Activated naive CD4-positive, alpha-beta T cell treated with anti-CD3 and anti-CD28 coated beads, Interleukin-2, amount 10 ng/mL, durations not matched to agents 7 days and 5 days (primary cell): Measurements from ENCODE around the gene EIF3K.
"Not testable (repeated sequence)": the region's sequence is repeated elsewhere in the genome, so short reads cannot be mapped to it uniquely, and the experiment has no call there.

Experiments
- CTCF ChIA-PET: fragments of 350-600 bp; sonication (Branson Sonifier 250); formaldehyde crosslinking; loops from one replicate; lab custom pipeline; 2021; ENCODE audit warnings: antibody characterized with exemption; lab: Charles Lee
- DNase-seq: peaks from one replicate; pipeline ENCODE4 v3.0.0-alpha.2; 2020
- H3K27ac Mint-ChIP-seq: one replicate; pipeline ENCODE4 v1.8.0; 2021; ENCODE audit warnings: mild to moderate bottlenecking, moderate library complexity, mixed read lengths
- H3K27me3 Mint-ChIP-seq: one replicate; pipeline ENCODE4 v1.8.0; 2021; ENCODE audit warnings: mild to moderate bottlenecking, mixed read lengths
- H3K36me3 Mint-ChIP-seq: one replicate; pipeline ENCODE4 v1.8.0; 2021; ENCODE audit warnings: mixed read lengths
- H3K4me1 Mint-ChIP-seq: one replicate; pipeline ENCODE4 v1.8.0; 2021; ENCODE audit warnings: mixed read lengths
- H3K4me3 Mint-ChIP-seq: one replicate; pipeline ENCODE4 v1.8.0; 2021; ENCODE audit warnings: mild to moderate bottlenecking, moderate library complexity, mixed read lengths
- H3K9me3 Mint-ChIP-seq: one replicate; pipeline ENCODE4 v1.8.0; 2021; ENCODE audit warnings: mixed read lengths

The EIF3K gene

GRCh38 chr19:38599722-38600121, 19.3 kb upstream of the EIF3K start:
- Mint-ChIP-seq H3K4me3 (no peak overlapping the region), H3K27ac (no peak overlapping the region), H3K27me3 (no peaks in the 10 kb centered on the region), H3K36me3 (peaks cover 46% of the 10 kb centered on the region), H3K9me3 (no peaks in the 10 kb centered on the region), H3K4me1 (peaks cover 9% of the 10 kb centered on the region)
- CTCF ChIA-PET: no interaction called here
- DNase-seq: no peak

GRCh38 chr19:38602856-38603255, 16.1 kb upstream of the EIF3K start:
- H3K9me3 Mint-ChIP-seq, CTCF ChIA-PET, DNase-seq, H3K27ac Mint-ChIP-seq, H3K27me3 Mint-ChIP-seq, H3K4me3 Mint-ChIP-seq, H3K4me1 Mint-ChIP-seq: not testable (repeated sequence)
- H3K36me3 Mint-ChIP-seq: peaks cover 37% of the 10 kb centered on the region

GRCh38 chr19:38606131-38606530, 12.9 kb upstream of the EIF3K start:
- H3K27ac Mint-ChIP-seq: no peak overlapping the region
- H3K4me1 Mint-ChIP-seq: peaks cover 4% of the 10 kb centered on the region
- no peak for DNase-seq
- H3K4me3 Mint-ChIP-seq: no peak overlapping the region
- CTCF ChIA-PET: no interaction called here
- H3K36me3 Mint-ChIP-seq: peaks cover 42% of the 10 kb centered on the region
- no peaks in the 10 kb centered on the region for H3K9me3 Mint-ChIP-seq
- no peaks in the 10 kb centered on the region for H3K27me3 Mint-ChIP-seq

GRCh38 chr19:38614289-38614688, 4.7 kb upstream of the EIF3K start:
- DNase-seq: no peak
- Mint-ChIP-seq H3K27me3 (no peaks in the 10 kb centered on the region), H3K4me3 (no peak overlapping the region), H3K36me3 (peaks cover 52% of the 10 kb centered on the region), H3K4me1 (peaks cover 57% of the 10 kb centered on the region), H3K9me3 (no peaks in the 10 kb centered on the region), H3K27ac (no peak overlapping the region)
- CTCF ChIA-PET: interaction anchor here (1.3 kb wide), 1 partner anchor 20 kb away, joined by 4 read pairs; no protein-coding TSS in a partner anchor

- H3K4me3 Mint-ChIP-seq: peak overlapping the region; percentile 56
- H3K27me3 Mint-ChIP-seq: no peaks in the 10 kb centered on the region
- DNase-seq: no peak
- CTCF ChIA-PET: no interaction called here
- H3K9me3 Mint-ChIP-seq: no peaks in the 10 kb centered on the region
- H3K4me1 Mint-ChIP-seq: peaks cover 63% of the 10 kb centered on the region
- H3K36me3 Mint-ChIP-seq: peaks cover 55% of the 10 kb centered on the region
- peak overlapping the region; percentile 78 for H3K27ac Mint-ChIP-seq
These were observed 3.9 kb upstream of the EIF3K start for GRCh38 chr19:38615007-38615581.

- Mint-ChIP-seq H3K27ac (peak overlapping the region; percentile 94), H3K27me3 (no peaks in the 10 kb centered on the region), H3K4me3 (peak overlapping the region; percentile 99), H3K4me1 (peaks cover 65% of the 10 kb centered on the region), H3K9me3 (no peaks in the 10 kb centered on the region), H3K36me3 (peaks cover 51% of the 10 kb centered on the region)
- no peak for DNase-seq
- CTCF ChIA-PET: interaction anchor here (1.2 to 3.5 kb wide), 2 partner anchors 18 to 21 kb away, joined by 3 to 16 read pairs; no protein-coding TSS in a partner anchor
These were observed 2.7 kb upstream of the EIF3K start for GRCh38 chr19:38616265-38616664.

- CTCF ChIA-PET: interaction anchor here (0.6 to 3.5 kb wide), 6 partner anchors 17 to 314 kb away, joined by 3 to 16 read pairs (median 4); partner anchors contain the start of genes FAM98C, MRPS12 and SARS2
- H3K4me3 Mint-ChIP-seq: peak overlapping the region; percentile 99
- no peaks in the 10 kb centered on the region for H3K9me3 Mint-ChIP-seq
- H3K27me3 Mint-ChIP-seq: no peaks in the 10 kb centered on the region
- DNase-seq: peak; percentile 43
- peak overlapping the region; percentile 94 for H3K27ac Mint-ChIP-seq
- peaks cover 55% of the 10 kb centered on the region for H3K36me3 Mint-ChIP-seq
- peaks cover 69% of the 10 kb centered on the region for H3K4me1 Mint-ChIP-seq
These were observed 1.7 kb upstream of the EIF3K start for GRCh38 chr19:38617283-38617763.

GRCh38 chr19:38617764-38618589, 1.0 kb upstream of the EIF3K start, which contains the start of gene MAP4K1:
MAP4K1 (minus strand) TSS chr19:38617953; CDS start chr19:38617895, 58 bp downstream.
- Mint-ChIP-seq H3K4me3 (peak within 1 kb of the TSS; percentile 99), H3K36me3 (peaks cover 53% of the 10 kb centered on the region), H3K4me1 (peaks cover 65% of the 10 kb centered on the region)

GRCh38 chr19:38619361-38620174, 580 bp downstream of the EIF3K start:
- CTCF ChIA-PET: interaction anchor here (0.9 to 3.5 kb wide), 10 partner anchors 15 to 104 kb away, joined by 3 to 16 read pairs (median 4); no protein-coding TSS in a partner anchor
- H3K27me3 Mint-ChIP-seq: no peaks in the 10 kb centered on the region
- H3K27ac Mint-ChIP-seq: peak overlapping the region; percentile 94
- no peak for DNase-seq
- H3K4me1 Mint-ChIP-seq: peaks cover 57% of the 10 kb centered on the region
- peak overlapping the region; percentile 99 for H3K4me3 Mint-ChIP-seq
- no peaks in the 10 kb centered on the region for H3K9me3 Mint-ChIP-seq
- H3K36me3 Mint-ChIP-seq: peaks cover 48% of the 10 kb centered on the region

More at GRCh38 chr19:38617764-38618589, 1.0 kb upstream of the EIF3K start, which contains the start of gene MAP4K1:
- peak; percentile 86 for DNase-seq
- CTCF ChIA-PET: interaction anchor here (0.7 to 3.5 kb wide), 12 partner anchors 16 to 314 kb away, joined by 3 to 16 read pairs (median 4); partner anchors contain the start of genes FAM98C, MRPS12 and SARS2
- H3K27ac Mint-ChIP-seq: peak within 1 kb of the TSS; percentile 94
- no peaks in the 10 kb centered on the region for H3K9me3 Mint-ChIP-seq
- H3K27me3 Mint-ChIP-seq: no peaks in the 10 kb centered on the region

- H3K4me1 Mint-ChIP-seq: peaks cover 14% of the 10 kb centered on the region
- DNase-seq: no peak
- H3K27ac Mint-ChIP-seq: no peak overlapping the region
- no peak overlapping the region for H3K4me3 Mint-ChIP-seq
- peaks cover 46% of the 10 kb centered on the region for H3K36me3 Mint-ChIP-seq
- no peaks in the 10 kb centered on the region for H3K9me3 Mint-ChIP-seq
- CTCF ChIA-PET: interaction anchor here (0.6 to 1.4 kb wide), 3 partner anchors 10 to 308 kb away, joined by 3 to 5 read pairs (median 3); no protein-coding TSS in a partner anchor
- no peaks in the 10 kb centered on the region for H3K27me3 Mint-ChIP-seq
These were observed 5.8 kb downstream of the EIF3K start for GRCh38 chr19:38624822-38625221.

GRCh38 chr19:38626401-38626800, 7.4 kb downstream of the EIF3K start:
- Mint-ChIP-seq H3K4me3 (no peak overlapping the region), H3K27ac (no peak overlapping the region), H3K27me3 (no peaks in the 10 kb centered on the region), H3K9me3 (no peaks in the 10 kb centered on the region), H3K4me1 (peaks cover 5% of the 10 kb centered on the region), H3K36me3 (peaks cover 46% of the 10 kb centered on the region)
- DNase-seq: no peak
- CTCF ChIA-PET: interaction anchor here (1.4 kb wide), 1 partner anchor 9 kb away, joined by 4 read pairs; no protein-coding TSS in a partner anchor

GRCh38 chr19:38629568-38629967, 10.6 kb downstream of the EIF3K start:
- CTCF ChIA-PET: no interaction called here
- H3K9me3 Mint-ChIP-seq: no peaks in the 10 kb centered on the region
- H3K4me1 Mint-ChIP-seq: peaks cover 5% of the 10 kb centered on the region
- no peak overlapping the region for H3K27ac Mint-ChIP-seq
- H3K4me3 Mint-ChIP-seq: no peak overlapping the region
- DNase-seq: no peak
- H3K27me3 Mint-ChIP-seq: no peaks in the 10 kb centered on the region
- H3K36me3 Mint-ChIP-seq: peaks cover 52% of the 10 kb centered on the region

- CTCF ChIA-PET, H3K4me3 Mint-ChIP-seq, H3K27me3 Mint-ChIP-seq, H3K27ac Mint-ChIP-seq, H3K9me3 Mint-ChIP-seq, DNase-seq: not testable (repeated sequence)
- Mint-ChIP-seq H3K36me3 (peaks cover 55% of the 10 kb centered on the region), H3K4me1 (peaks cover 21% of the 10 kb centered on the region)
These were observed 12.3 kb downstream of the EIF3K start for GRCh38 chr19:38631301-38631700.
